Stomach (tissue), 4 donors: Measurements from ENCODE around the gene GRK3.

Source experiments
- CTCF ChIP-seq, 7 experiments: fragments of 450-650 bp in 4 of 7; fragments of 200-600 bp in 3 of 7; sonication (generic) in 3 of 7; IDR thresholded peaks; one replicate each; pipeline ENCODE4 v1.5.1; 2016 to 2019; ENCODE audit warnings: antibody characterized with exemption in 7 of 7, control low read depth in 2 of 7, mild to moderate bottlenecking in 1 of 7
- EP300 ChIP-seq: sonication (generic); formaldehyde crosslinking; IDR thresholded peaks from one replicate; pipeline ENCODE4 v1.6.1; 2017; ENCODE audit warnings: antibody characterized with exemption

DNA sequence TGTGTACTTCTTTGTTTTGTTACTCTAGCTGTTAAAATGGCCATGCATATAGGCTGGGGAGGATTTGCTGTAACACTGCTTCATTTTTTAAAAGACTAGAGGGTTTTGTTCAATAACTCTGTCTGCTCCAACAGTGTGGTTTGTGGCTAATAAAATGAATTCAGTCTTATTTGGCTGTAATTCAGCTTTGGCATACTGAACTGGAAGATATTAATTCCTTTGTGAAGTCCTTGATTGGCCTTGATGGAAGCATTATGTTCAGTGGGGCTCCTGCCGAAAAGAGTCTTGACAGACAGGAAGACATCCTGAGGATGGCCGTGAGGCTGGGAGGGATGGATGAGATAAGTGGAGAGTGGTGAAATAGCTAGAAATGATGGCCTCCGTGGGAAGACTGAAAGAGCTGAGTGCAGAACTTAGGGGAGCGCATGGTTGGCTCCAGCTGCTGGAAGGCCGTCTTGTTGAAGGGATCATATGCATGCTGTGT lies 132.7 kb downstream of the GRK3 start:
- TF ChIP-seq CTCF (IDR thresholded peaks at IDR 0.05): no peak
- no peak for TF ChIP-seq EP300
